Sigmoid colon (tissue), 7 donors: ENCODE data around the gene ABCG4. TPM values are rescaled to one million over a fixed set of nuclear protein-coding genes. Genes with fewer than 3 reads are reported as not detected.
A peak's percentile ranks its signal among the peaks of the same experiment; 100 is the strongest.

Experiments
- DNase-seq: peaks from one replicate; pipeline ENCODE4 v3.0.0-alpha.2; 2019
- H3K27ac ChIP-seq, 4 donors: fragments of 200-600 bp; sonication (generic); one replicate each; pipeline ENCODE4 v1.5.1; 2016 to 2019; ENCODE audit warnings: mild to moderate bottlenecking in 1 of 4
- H3K27me3 ChIP-seq, 3 donors: fragments of 200-600 bp; sonication (generic); one replicate each; pipeline ENCODE4 v1.5.1; 2019; ENCODE audit warnings: mild to moderate bottlenecking in 1 of 3
- H3K36me3 ChIP-seq, 4 donors: fragments of 200-600 bp; sonication (generic); one replicate each; pipeline ENCODE4 v1.5.1; 2016 to 2019
- H3K4me1 ChIP-seq, 4 donors: fragments of 200-600 bp; sonication (generic); one replicate each; pipeline ENCODE4 v1.5.1; 2017 to 2019
- H3K4me3 ChIP-seq, 4 donors: fragments of 200-600 bp; sonication (generic); one replicate each; pipeline ENCODE4 v1.5.1; 2017 to 2019; ENCODE audit warnings: mild to moderate bottlenecking in 2 of 4, moderate library complexity in 1 of 4
- H3K9me3 ChIP-seq, 4 donors: fragments of 200-600 bp in 3 of 4; sonication (generic) in 3 of 4; one replicate each; pipeline versions ENCODE4 v1.5.1 to v1.6.1; 2013 to 2019
- EP300 ChIP-seq, 4 donors: sonication (generic); formaldehyde crosslinking; IDR thresholded peaks; one replicate each; pipeline ENCODE4 v1.6.1; 2017; ENCODE audit warnings: antibody characterized with exemption in 4 of 4
- POLR2A ChIP-seq, 2 donors: fragments of 450-650 bp; IDR thresholded peaks; one replicate each; pipeline ENCODE4 v1.6.1; 2016; ENCODE audit warnings: antibody characterized with exemption in 2 of 2, mild to moderate bottlenecking in 2 of 2, moderate library complexity in 2 of 2
- POLR2AphosphoS5 ChIP-seq, 4 donors: sonication (generic); formaldehyde crosslinking; IDR thresholded peaks; one replicate each; pipeline ENCODE4 v1.6.1; 2017; ENCODE audit warnings: antibody characterized with exemption in 4 of 4
- WGBS, 2 donors: extraction: QIAGEN DNeasy Blood & Tissue Kit; methylation state at CpG; one replicate each; pipeline ENCODE4 v1.1.7; 2013; 5-methylcytosine and 5-hydroxymethylcytosine counted together
- intact Hi-C: fragments of 100-400 bp; cut with DNase I; formaldehyde crosslinking; loops from one replicate; pipeline ENCODE4 v1.15.1; 2023
- polyA plus RNA-seq, 3 donors: library from polyadenylated mRNA; stranded (reverse); fragments of 200-250 nt; gene quantifications; one replicate each; pipeline ENCODE4 v1.2.3, GENCODE V29; 2013
- total RNA-seq, 4 donors: library from RNA; depleted of rRNA; stranded (reverse); fragments of >200 nt; gene quantifications; one replicate each; pipeline ENCODE4 v1.1.0, GENCODE V29; 2016
- TF ChIP-seq, protein P1 (sequence below), 4 experiments: fragments of 450-650 bp in 3 of 4; fragments of 200-600 bp in 1 of 4; IDR thresholded peaks; one replicate each; pipeline ENCODE4 v1.5.1; 2016 to 2019; ENCODE audit warnings: antibody characterized with exemption in 4 of 4, mild to moderate bottlenecking in 3 of 4, moderate library complexity in 2 of 4
- donor health status: healthy with polysubstance abuse.
- donor health status: Bipolar disorder and iron deficiency.
- donor health status: healthy.

The ABCG4 gene
- total and polyA plus RNA-seq, 7 donors: under 0.01 to 0.55 (median 0.26) TPM; not detected in 2

GRCh38 chr11:119144825-119145486, 3.9 kb upstream of the ABCG4 start:
- Histone ChIP-seq H3K36me3 (no peaks in the 10 kb centered on the region), H3K27me3 (peaks cover 2 to 49% (median 20%) of the 10 kb centered on the region in 3 donors), H3K9me3 (no peaks in the 10 kb centered on the region), H3K4me1 (peaks cover 0 to 21% (median 17%) of the 10 kb centered on the region in 4 donors), H3K4me3 (no peak overlapping the region), H3K27ac (no peak overlapping the region)
- 4 to 22% methylated on average over 7 of the region's 7 CpGs for WGBS, 2 donors
- no peak for DNase-seq
- TF ChIP-seq, protein P1, sequence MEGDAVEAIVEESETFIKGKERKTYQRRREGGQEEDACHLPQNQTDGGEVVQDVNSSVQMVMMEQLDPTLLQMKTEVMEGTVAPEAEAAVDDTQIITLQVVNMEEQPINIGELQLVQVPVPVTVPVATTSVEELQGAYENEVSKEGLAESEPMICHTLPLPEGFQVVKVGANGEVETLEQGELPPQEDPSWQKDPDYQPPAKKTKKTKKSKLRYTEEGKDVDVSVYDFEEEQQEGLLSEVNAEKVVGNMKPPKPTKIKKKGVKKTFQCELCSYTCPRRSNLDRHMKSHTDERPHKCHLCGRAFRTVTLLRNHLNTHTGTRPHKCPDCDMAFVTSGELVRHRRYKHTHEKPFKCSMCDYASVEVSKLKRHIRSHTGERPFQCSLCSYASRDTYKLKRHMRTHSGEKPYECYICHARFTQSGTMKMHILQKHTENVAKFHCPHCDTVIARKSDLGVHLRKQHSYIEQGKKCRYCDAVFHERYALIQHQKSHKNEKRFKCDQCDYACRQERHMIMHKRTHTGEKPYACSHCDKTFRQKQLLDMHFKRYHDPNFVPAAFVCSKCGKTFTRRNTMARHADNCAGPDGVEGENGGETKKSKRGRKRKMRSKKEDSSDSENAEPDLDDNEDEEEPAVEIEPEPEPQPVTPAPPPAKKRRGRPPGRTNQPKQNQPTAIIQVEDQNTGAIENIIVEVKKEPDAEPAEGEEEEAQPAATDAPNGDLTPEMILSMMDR (IDR thresholded peaks at IDR 0.05): peak in 3 of 4 experiments; percentile 54 to 67 (median 54)
- TF ChIP-seq POLR2A (IDR thresholded peaks at IDR 0.05): no peak
- intact Hi-C loops: loop anchor here (2.0 kb wide), 1 partner anchor 52 kb away; no protein-coding TSS in a partner anchor

DNA sequence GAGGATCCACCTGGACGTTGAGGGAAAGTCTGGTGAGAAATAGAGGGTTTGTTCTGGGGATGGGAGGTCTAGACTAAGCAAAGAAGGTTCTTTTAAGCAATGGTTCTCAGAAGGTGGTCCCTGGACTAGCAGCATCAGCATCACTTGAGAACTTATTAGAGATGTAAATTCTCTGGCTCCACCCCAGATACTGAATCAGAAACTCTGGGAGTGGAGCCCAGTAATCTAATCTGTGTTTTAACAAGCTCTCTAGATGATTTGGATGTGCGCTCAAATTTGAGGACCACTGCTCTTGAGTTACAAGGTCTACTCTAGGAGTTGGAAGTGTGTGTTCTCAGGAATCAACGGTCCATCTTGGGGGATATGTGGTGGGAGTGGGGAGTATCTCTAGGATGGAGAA, 3.3 kb upstream of the ABCG4 start:
- Histone ChIP-seq H3K27me3 (peaks cover 2 to 53% (median 26%) of the 10 kb centered on the region in 3 donors), H3K36me3 (no peaks in the 10 kb centered on the region), H3K9me3 (no peaks in the 10 kb centered on the region), H3K27ac (no peak overlapping the region), H3K4me1 (peaks cover 0 to 21% (median 17%) of the 10 kb centered on the region in 4 donors), H3K4me3 (no peak overlapping the region)
- intact Hi-C loops: loop anchor here (2.0 kb wide), 1 partner anchor 51 kb away; no protein-coding TSS in a partner anchor
- 53 to 70% methylated on average over 3 of the region's 3 CpGs for WGBS, 2 donors
- DNase-seq: no peak
- TF ChIP-seq POLR2AphosphoS5 (IDR thresholded peaks at IDR 0.05): no peak
- TF ChIP-seq EP300 (IDR thresholded peaks at IDR 0.05): no peak
- no peak for TF ChIP-seq POLR2A (IDR thresholded peaks at IDR 0.05)
- TF ChIP-seq, protein P1 (IDR thresholded peaks at IDR 0.05): no peak

DNA sequence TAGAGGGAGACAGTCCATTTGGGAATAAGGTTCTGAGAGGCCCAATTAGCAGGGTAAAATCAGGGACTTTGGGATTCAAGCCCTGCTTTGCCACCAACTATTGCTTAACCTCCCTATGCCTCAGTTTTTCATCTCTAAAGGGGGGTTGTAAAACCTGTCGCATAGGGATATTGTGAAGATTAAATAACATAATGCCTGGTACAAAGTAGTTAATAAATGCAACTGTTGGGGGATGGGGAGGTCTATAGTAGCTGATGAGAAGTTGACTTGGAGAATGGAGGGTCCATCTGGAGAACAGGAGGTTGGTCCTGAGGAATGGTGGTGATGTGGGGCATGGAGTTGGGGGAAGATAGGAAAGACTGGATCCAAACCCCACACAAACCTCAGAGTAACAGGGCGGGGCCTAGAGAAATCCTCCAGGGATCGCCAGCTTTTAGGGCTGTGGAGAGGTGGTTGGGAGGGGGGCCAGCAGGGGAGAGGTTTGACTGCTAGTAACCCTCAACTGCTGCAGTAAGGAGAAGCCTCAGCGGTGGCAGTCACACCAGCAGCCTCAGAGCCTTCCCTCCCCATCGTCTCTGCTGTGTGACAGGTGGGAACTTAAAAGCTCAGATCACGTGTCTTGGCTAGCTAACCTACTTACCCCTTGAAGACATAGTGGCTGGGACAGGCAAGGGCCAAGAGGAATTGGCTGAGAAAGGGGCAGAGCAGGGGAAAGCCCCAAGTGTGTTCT, 1.1 kb upstream of the ABCG4 start:
- Histone ChIP-seq H3K4me1 (peaks cover 0 to 21% (median 17%) of the 10 kb centered on the region in 4 donors), H3K27ac (no peak overlapping the region), H3K27me3 (peaks cover 2 to 52% (median 26%) of the 10 kb centered on the region in 3 donors), H3K36me3 (no peaks in the 10 kb centered on the region), H3K4me3 (no peak overlapping the region), H3K9me3 (no peaks in the 10 kb centered on the region)
- no peak for DNase-seq
- TF ChIP-seq, protein P1 (IDR thresholded peaks at IDR 0.05): no peak
- TF ChIP-seq POLR2A (IDR thresholded peaks at IDR 0.05): no peak
- no peak for TF ChIP-seq EP300 (IDR thresholded peaks at IDR 0.05)
- no peak for TF ChIP-seq POLR2AphosphoS5 (IDR thresholded peaks at IDR 0.05)
- intact Hi-C loops: no loop called here
- WGBS, 2 donors: 45 to 47% methylated on average over 6 of the region's 6 CpGs

GRCh38 chr11:119148720-119149017, 183 bp upstream of the ABCG4 start:
- no peaks in the 10 kb centered on the region for H3K9me3 ChIP-seq
- whole genome bisulfite sequencing, 2 donors: 2% methylated on average over 16 of the region's 16 CpGs
- H3K4me1 ChIP-seq: peaks cover 0 to 21% (median 17%) of the 10 kb centered on the region in 4 donors
- no peak for TF ChIP-seq POLR2A (IDR thresholded peaks at IDR 0.05)
- TF ChIP-seq, protein P1 (IDR thresholded peaks at IDR 0.05): no peak
- no peak for TF ChIP-seq EP300 (IDR thresholded peaks at IDR 0.05)
- no peak for TF ChIP-seq POLR2AphosphoS5 (IDR thresholded peaks at IDR 0.05)
- H3K4me3 ChIP-seq: peak overlapping the region; percentile 43 to 65 (median 58)
- no peak for DNase-seq
- H3K27me3 ChIP-seq: peaks cover 2 to 50% (median 26%) of the 10 kb centered on the region in 3 donors
- H3K27ac ChIP-seq: peak overlapping the region in 1 of 4 donors; percentile 34
- H3K36me3 ChIP-seq: no peaks in the 10 kb centered on the region
- intact Hi-C loops: no loop called here
